HG03342 (cell line): ENCODE data around the gene ATXN10.
"Not testable (repeated sequence)": the region's sequence is repeated elsewhere in the genome, so short reads cannot be mapped to it uniquely, and the experiment has no call there.

Source experiments
- ATAC-seq: cut with Tn5 transposase; IDR thresholded peaks from one replicate; pipeline ENCODE4 v1.9.1; 2021; ENCODE audit warnings: mild to moderate bottlenecking, moderate library complexity; ENCODE audit not compliant: unreplicated experiment

Gene ATXN10

GRCh38 chr22:45707605-45708004, 36.0 kb downstream of the ATXN10 start:
- ATAC-seq, result no peak

- ATAC-seq, result no peak
Measured at GRCh38 chr22:45708145-45708544, 36.5 kb downstream of the ATXN10 start.

- no peak for ATAC-seq
Measured at GRCh38 chr22:45709060-45709739, 37.6 kb downstream of the ATXN10 start.

- no peak for ATAC-seq
Measured at GRCh38 chr22:45709866-45710265, 38.2 kb downstream of the ATXN10 start.

GRCh38 chr22:45710469-45710868, 38.8 kb downstream of the ATXN10 start:
- ATAC-seq, result no peak

- not testable (repeated sequence) for ATAC-seq
Measured at GRCh38 chr22:45714390-45714789, 42.8 kb downstream of the ATXN10 start.

- no peak for ATAC-seq
Measured at GRCh38 chr22:45717789-45718188, 46.2 kb downstream of the ATXN10 start.

- no peak for ATAC-seq
Measured at GRCh38 chr22:45718391-45718790, 46.8 kb downstream of the ATXN10 start.

- ATAC-seq, result no peak
Measured at GRCh38 chr22:45720839-45721378, 49.3 kb downstream of the ATXN10 start.

GRCh38 chr22:45722006-45722405, 50.4 kb downstream of the ATXN10 start:
- no peak for ATAC-seq

- no peak for ATAC-seq
Measured at GRCh38 chr22:45726081-45726480, 54.4 kb downstream of the ATXN10 start.

GRCh38 chr22:45731041-45731797, 59.6 kb downstream of the ATXN10 start:
- no peak for ATAC-seq

- ATAC-seq, result no peak
Measured at GRCh38 chr22:45731798-45732495, 60.3 kb downstream of the ATXN10 start.

GRCh38 chr22:45735273-45735672, 63.6 kb downstream of the ATXN10 start:
- ATAC-seq, result no peak

GRCh38 chr22:45738206-45738605, 66.6 kb downstream of the ATXN10 start:
- ATAC-seq, result no peak

GRCh38 chr22:45740236-45740635, 68.6 kb downstream of the ATXN10 start:
- ATAC-seq, result no peak

GRCh38 chr22:45742866-45743450, 71.3 kb downstream of the ATXN10 start:
- ATAC-seq, result no peak

GRCh38 chr22:45743687-45744086, 72.1 kb downstream of the ATXN10 start:
- ATAC-seq, result no peak

GRCh38 chr22:45744442-45744841, 72.8 kb downstream of the ATXN10 start:
- ATAC-seq, result no peak

- no peak for ATAC-seq
Measured at GRCh38 chr22:45750626-45751025, 79.0 kb downstream of the ATXN10 start.

GRCh38 chr22:45752036-45752435, 80.4 kb downstream of the ATXN10 start:
- ATAC-seq, result no peak
